Measurements from ENCODE around the gene MPND.

Gene MPND

GRCh38 chr19:4350726-4351125 is 7.4 kb downstream of the MPND start:
- no peak for DNase-seq

- DNase-seq: peak; percentile 64
These were observed 9.3 kb downstream of the MPND start for GRCh38 chr19:4352701-4353121.

- no peak for DNase-seq
These were observed 10.9 kb downstream of the MPND start for GRCh38 chr19:4354282-4354681.

- DNase-seq: no peak
These were observed 11.5 kb downstream of the MPND start for GRCh38 chr19:4354897-4355296.

- no peak for DNase-seq
These were observed 13.9 kb downstream of the MPND start for GRCh38 chr19:4357095-4357797.

GRCh38 chr19:4357921-4358326 is 14.6 kb downstream of the MPND start:
- DNase-seq: no peak

- DNase-seq: no peak
These were observed 15.6 kb downstream of the MPND start for GRCh38 chr19:4358709-4359626.

GRCh38 chr19:4359627-4360000 is 16.3 kb downstream of the MPND start:
- DNase-seq: no peak

- DNase-seq: no peak
These were observed 16.8 kb downstream of the MPND start for GRCh38 chr19:4360081-4360569.

GRCh38 chr19:4360641-4361151 is 17.3 kb downstream of the MPND start:
- no peak for DNase-seq

GRCh38 chr19:4361152-4362046 is 18.0 kb downstream of the MPND start:
- DNase-seq: no peak

- DNase-seq: no peak
These were observed 18.9 kb downstream of the MPND start for GRCh38 chr19:4362101-4362828.

GRCh38 chr19:4362831-4363545 is 19.6 kb downstream of the MPND start:
- DNase-seq: peak; percentile 25

- DNase-seq: no peak
These were observed 20.4 kb downstream of the MPND start for GRCh38 chr19:4363571-4364304.

GRCh38 chr19:4365341-4365740 is 22.0 kb downstream of the MPND start:
- DNase-seq: no peak

- DNase-seq: no peak
These were observed 22.7 kb downstream of the MPND start for GRCh38 chr19:4365791-4366665.

GRCh38 chr19:4366666-4367335 is 23.4 kb downstream of the MPND start:
- no peak for DNase-seq

- DNase-seq: no peak
These were observed 24.0 kb downstream of the MPND start for GRCh38 chr19:4367336-4367723.

GRCh38 chr19:4367781-4368127 is 24.4 kb downstream of the MPND start:
- no peak for DNase-seq
